Stimulated activated CD4-positive, alpha-beta T cell treated with anti-CD3 and anti-CD28 coated beads, Interleukin-15, amount 100 ng/mL, for 1 hour (primary cell): ENCODE data around the gene GYS1.
"Not testable (repeated sequence)": the region's sequence is repeated elsewhere in the genome, so short reads cannot be mapped to it uniquely, and the experiment has no call there.

Experiments
- DNase-seq, 2 donors: peaks; one replicate each; pipeline ENCODE4 v3.0.0-alpha.2; 2020; ENCODE audit warnings: low read depth in 1 of 2, low spot score in 1 of 2

The GYS1 gene

DNA sequence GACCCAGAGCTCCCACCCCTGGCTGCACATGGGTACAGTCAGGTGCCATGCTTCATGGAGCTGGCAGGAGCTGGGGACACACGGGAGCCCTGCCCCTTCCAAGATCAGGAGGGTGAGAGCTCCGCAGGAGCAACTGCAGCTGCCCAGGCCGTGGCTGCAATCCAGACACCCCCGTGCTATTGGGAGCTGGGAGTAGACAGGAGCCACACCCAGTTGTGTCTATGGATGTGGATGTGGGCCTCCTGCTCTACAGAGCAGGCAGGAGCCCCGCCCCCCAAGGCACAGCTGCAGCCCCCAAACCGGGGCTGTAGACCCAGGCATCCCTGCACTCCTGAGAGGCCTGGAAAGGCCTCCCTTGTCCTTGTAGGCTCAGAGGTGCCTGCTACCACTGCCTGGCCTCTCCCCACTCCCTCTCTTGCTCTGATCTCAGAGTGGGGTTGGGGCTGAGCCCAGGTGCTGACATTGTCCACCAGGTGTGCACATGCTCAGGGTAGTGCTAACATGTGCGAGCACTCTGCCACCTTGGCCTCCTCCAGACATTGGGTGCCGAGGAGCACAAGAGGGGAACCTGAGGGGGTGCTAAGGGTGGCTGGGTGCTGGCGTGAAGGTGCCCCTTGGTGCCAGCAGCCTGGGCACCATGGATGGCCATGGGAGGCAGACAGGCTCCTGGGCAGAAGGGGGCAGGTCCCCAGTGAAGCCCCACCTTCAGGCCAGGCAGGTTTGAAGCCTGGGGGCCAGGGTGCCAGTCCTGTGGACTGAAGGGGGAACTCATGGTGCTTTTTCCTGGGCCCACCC is 46.4 kb downstream of the GYS1 start:
- no peak for DNase-seq

DNA sequence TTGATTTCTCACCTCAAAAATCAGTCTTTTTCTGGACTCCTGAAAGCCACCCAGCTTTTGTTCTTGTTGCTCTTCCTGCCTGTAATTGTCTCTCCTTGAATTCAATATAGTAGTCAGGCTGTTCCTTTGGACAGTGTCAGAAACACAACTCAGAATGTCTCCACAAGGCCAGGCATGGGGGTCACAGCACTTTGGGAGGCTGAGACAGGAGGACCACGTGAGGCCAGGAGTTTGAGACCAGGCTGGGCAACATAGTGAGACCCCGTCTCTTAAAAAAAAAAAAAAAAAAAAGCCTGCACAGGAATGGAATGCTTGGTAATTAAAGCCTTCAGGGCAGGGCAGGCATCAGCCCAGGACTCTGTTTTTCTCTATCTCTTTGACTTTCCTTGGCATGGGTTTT is 47.3 kb downstream of the GYS1 start:
- DNase-seq: no peak

DNA sequence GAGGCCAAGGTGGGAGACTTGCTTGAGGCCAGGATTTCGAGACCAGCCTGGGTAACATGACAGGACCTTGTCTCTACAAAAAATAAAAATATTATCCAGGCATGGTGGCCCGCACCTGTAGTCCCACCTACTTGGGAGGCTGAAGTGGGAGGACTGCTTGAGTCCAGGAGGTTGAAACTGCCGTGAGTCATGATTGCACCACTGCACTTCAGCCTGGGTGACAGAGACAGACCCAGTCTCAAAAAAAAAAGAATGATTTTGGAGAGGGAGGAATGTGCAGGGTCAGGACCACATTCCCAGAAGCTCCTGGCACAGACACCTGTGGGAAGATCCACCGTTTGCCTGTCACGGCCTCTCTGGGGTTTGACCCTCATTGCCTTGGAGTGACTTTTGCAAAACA is 47.7 kb downstream of the GYS1 start:
- DNase-seq: no peak

DNA sequence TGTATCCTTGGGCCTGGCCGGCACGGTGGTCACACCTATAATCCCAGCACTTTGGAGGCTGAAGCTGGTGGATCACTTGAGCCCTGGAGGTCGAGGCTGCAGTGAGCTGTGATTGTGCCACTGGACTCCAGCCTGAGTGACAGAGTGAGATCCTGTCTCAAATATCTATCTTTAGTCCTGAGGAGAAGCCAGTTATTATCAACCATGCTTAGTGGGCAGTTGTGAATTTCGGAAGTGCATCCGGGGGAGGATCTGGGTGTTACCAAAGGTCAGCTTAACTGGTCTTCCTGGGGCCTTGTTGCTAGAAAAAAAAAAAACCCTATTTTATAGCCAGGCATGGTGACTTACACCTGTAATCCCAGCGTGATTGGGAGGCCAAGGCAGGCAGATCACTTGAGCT is 50.0 kb downstream of the GYS1 start:
- no peak for DNase-seq

DNA sequence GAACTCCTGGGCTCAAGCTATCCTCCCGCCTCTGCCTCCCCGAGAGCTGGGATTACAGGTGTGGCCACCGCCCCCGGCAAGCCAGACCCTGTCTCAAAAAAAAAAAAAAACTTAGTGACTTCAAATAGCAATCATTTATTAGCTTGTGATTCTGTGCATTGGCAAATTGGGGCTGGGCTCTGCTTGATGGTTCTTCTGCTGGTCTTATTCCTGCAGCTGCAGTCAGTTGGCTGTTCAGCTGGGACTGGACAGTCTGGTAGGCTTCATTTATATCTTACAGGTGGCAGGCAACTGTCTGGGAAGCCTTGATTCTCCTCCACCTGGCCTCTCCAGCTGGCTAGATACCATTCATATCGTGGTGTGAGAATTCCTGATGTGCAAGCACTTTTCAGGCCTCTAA is 52.2 kb downstream of the GYS1 start:
- no peak for DNase-seq

DNA sequence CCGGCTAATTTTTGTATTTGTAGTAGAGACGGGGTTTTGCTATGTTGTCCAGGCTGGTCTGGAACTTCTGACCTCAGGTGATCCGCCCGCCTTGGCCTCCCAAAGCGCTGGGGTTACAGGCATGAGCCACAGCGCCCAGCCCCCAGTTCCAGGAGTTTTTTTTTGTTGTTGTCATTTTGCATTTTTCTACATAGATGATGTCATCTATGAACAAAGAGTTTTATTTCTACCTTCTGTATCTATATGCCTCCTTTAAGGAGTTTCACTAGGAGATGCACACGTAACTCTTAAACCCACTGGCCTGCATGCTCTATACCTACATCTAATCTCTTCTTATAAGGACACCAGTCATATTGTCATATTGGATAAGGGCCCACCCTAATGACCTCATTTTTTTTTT is 54.9 kb downstream of the GYS1 start:
- DNase-seq: no peak

DNA sequence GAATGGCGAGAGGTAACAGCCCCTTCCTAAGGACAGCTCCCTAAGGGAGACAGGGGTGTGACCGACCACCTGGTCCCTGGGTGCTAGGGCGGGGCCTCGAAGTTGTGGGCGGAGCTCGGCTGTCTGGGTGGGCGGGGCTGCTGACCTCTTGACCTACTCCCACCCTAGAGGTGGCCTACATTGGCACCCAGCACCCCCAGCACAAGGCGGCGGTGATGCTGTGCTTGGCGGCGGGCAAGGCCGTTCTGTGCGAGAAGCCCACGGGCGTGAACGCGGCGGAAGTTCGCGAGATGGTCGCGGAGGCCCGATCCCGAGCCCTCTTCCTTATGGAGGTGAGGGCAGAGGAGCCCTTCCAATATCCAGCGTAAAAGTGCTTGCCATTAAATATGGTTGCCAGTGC is 57.2 kb downstream of the GYS1 start:
- no peak for DNase-seq

DNA sequence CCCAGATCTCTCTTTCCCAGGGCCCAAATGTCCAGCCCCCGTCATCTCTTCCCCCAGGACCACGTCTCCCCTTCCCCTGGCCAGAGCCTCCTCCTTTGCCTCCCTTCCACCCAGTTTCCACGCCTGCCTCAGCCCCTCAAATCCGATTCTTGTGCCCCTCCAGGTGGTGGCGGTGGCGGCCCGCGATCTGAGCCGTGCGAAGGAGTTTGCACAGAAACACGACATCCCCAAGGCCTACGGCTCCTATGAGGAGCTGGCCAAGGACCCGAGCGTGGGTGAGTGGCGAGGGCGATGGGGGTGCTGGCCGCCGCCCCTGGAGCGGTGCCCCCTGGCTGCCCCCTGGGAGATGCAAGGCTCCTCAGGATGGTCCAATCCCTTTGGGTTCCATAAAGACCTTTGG is 58.3 kb downstream of the GYS1 start:
- DNase-seq: no peak

DNA sequence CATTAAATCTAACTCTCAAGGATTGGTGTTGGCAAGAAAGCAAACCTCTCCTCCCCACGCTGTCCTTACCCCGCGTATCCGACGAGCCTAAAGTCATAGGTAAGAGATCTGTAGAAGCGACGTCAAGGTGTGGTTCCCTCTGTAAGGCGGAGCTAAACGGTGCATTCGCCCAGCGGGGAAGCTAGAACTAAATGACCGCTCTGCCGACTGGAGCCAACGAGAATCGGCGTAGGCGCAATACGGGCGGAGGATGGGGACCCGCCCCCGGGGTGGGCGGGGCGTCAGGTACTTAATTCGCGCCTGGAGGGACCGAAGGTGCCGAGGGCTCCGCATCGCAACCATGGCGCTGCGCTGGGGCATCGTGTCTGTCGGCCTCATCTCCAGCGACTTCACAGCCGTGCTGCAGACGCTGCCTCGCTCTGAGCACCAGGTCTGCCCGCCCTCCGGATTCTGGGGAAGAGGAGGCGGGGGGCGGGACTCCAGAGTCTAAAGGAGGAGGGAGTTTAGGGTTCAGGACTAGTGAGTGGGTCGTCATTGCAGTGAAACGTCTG is 59.7 kb downstream of the GYS1 start, which contains the start of gene DHDH:
DHDH (plus strand) TSS at position 318 of the 551 bp plus-strand sequence; CDS start at position 341, 23 bp downstream.
- DNase-seq: peak; percentile 60 to 78

DNA sequence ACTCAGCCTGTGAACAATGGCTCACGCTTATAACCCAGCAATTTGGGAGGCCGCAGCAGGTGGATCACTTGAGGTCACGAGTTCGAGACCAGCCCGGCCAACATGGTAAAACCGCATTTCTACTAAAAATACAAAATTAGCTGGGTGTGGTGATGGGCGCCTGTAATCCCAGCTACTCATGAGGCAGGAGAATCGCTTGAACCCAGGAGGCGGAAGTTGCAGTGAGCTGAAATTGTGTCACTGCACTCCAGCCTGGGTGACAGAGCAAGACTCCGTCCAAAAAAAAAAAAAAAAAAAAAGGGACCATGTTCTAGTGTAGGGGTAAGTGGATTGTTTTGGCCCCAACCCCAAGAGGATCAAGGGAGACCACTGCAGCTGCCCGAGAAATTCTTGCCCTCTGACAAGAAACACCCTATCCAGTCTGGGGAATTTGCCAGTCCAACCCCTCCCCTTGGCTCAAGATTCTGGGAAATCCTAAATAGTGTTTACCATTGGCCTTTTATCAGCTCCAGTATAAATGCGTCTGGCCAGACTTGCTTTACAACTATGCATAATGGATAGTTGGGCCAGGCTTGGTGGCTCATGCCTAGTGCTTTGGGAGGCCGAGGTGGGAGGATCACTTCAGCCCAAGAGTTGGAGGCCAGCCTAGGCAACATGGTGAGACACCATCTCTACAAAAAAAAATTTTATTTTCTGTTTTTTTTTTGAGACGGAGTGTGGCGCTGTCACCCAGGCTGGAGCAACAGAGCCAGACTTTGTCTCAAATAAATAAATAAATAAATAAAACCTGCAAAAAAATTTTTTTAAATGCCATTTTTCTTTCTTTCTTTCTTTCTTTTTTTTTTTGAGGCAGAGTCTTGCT is 64.7 kb downstream of the GYS1 start:
- DNase-seq: no peak

DNA sequence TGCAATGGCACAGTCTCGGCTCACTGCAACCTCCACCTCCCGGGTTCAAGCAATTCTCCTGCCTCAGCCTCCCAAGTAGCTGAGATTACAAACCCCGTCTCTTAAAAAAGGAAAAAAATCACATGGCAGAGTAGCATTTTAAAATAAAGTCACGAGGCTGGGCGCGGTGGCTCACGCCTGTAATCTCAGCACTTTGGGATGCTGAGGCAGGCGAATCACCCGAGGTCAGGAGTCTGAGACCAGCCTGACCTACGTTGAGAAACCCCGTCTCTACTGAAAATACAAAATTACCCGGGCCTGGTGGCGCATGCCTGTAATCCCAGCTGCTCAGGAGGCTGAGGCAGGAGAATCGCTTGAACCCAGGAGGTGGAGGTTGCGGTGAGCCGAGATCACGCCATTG is 65.4 kb downstream of the GYS1 start:
- DNase-seq: not testable (repeated sequence)

DNA sequence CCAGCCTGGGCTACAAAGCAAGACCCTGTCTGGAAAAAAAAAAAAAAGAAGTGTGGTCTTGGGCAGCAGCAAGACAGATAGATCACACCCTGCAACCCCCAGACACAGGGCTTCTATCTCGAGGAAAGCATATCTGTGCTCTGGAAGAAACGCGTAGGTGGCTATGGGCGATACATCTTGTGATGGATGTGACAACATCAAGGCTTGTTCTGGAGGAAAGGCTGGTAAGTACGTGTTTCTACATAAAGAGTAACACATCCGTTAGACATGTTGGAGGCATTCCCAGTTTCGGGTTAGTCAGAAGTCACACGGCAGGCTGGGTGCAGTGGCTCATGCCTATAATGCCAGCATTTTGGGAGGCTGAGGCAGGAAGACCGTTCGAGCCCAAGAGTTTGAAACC is 66.2 kb downstream of the GYS1 start:
- DNase-seq: no peak

DNA sequence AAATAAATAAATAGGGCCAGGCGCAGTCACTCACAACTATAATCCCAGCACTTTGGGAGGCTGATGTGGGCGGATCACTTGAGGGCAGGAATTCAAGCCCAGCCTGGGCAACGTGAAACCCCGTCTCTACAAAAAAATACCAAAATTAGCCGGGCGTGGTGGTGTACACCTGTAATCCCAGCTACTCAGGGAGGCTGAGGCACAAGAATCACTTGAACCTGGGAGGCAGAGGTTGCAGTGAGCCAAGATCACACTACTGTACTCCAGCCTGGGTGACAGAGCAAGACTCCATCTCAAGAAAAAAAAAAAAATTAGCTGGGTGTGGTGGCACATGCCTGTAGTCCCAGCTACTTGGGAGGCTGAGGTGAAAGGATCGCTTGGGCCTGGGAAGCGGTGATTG is 67.2 kb downstream of the GYS1 start:
- not testable (repeated sequence) for DNase-seq

DNA sequence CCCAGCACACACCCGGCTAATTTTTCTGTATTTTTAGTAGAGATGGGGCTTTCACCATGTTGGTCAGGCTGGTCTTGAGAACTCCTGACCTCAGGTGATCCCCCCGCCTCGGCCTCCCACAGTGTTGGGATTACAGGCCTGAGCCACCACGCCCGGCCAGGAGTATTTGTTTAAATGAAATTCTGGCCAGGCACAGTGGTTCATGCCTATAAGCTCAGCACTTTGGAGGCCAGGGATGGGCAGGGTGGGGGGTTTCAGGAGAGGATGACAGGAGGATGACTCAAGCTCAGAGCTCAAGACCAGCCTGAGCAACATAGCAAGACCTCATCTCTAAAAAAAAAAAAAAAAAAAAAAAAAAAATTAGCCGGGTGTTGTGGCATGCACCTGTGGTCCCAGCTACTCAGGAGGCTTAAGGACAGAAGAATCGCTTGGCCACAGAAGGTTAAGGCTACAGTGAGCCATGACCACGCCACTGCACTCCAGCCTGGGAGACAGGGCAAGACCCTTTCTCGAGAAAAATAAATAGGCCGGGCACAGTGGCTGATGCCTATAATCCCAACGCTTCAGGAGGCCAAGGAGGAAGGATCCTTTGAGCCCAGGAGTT is 67.8 kb downstream of the GYS1 start:
- DNase-seq: no peak

DNA sequence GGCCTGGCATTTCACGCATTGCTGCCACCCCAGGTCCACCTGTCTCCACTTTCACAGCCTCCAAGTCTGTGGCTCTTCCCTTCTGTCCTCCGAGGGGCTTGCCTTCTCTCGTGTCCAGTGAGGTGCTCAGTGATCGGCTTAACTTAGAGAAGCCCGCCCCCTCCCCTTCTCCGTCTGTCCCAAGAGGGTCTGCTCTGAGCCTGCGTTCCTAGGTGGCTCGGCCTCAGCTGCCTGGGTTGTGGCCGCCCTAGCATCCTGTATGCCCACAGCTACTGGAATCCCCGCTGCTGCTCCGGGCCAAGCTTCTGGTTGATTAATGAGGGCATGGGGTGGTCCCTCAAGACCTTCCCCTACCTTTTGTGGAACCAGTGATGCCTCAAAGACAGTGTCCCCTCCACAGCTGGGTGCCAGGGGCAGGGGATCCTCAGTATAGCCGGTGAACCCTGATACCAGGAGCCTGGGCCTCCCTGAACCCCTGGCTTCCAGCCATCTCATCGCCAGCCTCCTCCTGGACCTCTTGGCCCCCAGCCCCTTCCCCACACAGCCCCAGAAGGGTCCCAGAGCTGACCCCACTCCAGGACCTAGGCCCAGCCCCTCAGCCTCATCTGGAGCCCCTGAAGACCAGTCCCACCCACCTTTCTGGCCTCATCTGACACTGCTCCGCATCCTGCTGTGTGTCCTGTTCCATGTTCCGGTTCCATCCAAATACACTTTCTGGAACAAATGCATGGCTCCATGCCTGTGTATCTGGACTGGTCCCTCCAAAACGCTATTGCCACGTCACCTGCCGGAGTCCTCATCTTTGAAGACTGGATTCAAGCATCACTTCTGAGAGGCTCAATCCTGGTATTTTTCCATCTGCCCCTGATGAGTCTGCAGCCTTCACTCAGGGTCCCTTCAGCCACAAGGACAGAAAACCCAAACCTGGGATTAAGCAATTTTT is 70.3 kb downstream of the GYS1 start:
- no peak for DNase-seq

DNA sequence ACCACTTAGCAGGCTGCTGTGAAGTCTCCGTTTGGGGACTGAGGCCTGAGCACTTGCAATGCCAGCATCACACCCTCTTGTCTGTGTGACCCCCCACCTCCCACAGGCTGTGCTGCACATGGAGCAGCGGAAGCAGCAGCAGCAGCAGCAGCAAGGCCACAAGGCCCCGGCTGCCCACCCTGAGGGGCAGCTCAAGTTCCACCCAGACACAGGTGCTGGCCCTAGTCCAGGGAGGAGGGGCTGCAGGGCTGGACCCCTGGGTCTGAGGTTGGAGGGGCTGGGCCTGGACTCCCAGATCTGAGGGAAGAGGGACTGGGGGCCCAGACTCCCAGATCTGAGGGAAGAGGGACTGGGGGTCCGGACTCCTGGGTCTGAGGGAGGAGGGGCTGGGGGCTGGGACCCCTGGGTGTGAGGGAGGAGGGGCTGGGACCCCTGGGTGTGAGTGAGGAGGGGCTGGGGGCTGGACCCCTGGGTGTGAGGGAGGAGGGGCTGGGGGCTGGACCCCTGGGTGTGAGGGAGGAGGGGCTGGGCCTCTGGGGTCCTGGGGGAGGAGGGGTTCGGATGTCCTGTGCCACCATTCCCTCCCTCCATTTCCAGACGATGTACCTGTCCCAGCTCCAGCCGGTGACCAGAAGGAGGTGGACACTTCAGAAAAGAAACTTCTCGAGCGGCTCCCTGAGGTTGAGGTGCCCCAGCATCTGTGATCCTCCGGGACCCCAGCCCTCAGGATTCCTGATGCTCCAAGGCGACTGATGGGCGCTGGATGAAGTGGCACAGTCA is 71.2 kb downstream of the GYS1 start:
- no peak for DNase-seq

DNA sequence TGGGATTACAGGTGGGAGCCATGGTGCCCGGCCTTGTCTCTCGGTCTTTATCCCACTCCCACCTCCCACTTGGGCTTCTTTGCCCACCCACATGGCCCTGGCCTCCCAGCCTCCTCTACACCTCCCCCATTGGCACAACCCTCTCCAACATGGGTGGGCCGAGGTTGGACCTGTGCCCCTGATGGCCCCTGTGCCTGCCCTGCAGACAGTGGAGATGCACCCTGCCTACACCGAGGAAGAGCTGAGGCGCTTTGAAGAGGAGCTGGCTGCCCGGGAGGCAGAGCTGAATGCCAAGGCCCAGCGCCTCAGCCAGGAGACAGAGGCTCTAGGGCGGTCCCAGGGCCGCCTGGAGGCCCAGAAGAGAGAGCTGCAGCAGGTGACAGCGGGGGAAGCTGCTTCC is 72.2 kb downstream of the GYS1 start:
- no peak for DNase-seq

DNA sequence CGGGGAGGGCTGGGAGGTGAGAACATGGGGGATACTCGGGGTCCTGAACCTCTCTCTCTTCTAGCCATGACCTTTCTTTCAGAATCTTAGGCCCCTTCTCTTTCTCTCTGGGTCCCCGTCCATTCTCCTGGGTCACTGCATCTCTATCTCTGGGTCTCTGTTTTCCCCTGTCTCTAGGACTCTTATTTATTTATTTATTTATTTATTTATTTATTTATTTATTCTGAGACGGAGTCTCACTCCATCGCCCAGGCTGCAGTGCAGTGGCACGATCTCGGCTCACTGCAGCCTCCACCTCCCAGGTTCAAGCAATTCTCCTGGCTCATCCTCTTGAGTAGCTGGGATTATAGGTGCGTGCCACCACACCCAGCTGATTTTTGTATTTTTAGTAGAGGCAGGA is 73.8 kb downstream of the GYS1 start:
- DNase-seq: not testable (repeated sequence)

DNA sequence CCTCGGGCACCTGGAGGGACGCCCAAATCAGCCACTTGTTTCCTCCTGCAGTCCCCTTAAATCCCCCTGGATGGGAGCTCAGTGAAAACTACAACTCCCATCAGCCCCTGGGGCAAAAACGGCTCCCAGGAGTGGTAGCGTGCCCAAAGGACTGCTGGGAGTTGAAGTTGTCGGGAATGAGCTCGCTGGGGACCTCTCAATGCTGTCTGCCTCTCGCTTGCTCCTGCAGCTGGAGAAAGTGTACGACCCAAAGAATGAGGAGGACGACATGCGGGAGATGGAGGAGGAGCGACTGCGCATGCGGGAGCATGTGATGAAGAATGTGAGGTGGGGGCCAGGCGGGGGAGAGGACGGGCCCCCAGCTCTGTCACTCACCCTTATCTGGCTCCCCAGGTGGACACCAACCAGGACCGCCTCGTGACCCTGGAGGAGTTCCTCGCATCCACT is 74.3 kb downstream of the GYS1 start:
- DNase-seq: no peak
